Esophagus muscularis mucosa (tissue), 4 donors: ENCODE measurements around the gene GRID2. TPM values are rescaled to one million over a fixed set of nuclear protein-coding genes. Genes with fewer than 3 reads are reported as not detected.

ENCODE experiments used
- DNase-seq: peaks from one replicate; pipeline ENCODE4 v3.0.0-alpha.2; 2017; ENCODE audit errors: extremely low spot score
- H3K27ac ChIP-seq, 4 donors: fragments of 200-600 bp; sonication (generic); replicated peaks in 1 of 4; 1 replicate in 3 of 4; 2 replicates in 1 of 4; pipeline ENCODE4 v1.5.1; 2016 to 2019; ENCODE audit warnings: mild to moderate bottlenecking in 1 of 4
- H3K27me3 ChIP-seq, 4 donors: fragments of 200-600 bp; sonication (generic); one replicate each; pipeline versions ENCODE4 v1.5.1 to v1.6.0; 2016 to 2019
- H3K36me3 ChIP-seq, 4 donors: fragments of 200-600 bp; sonication (generic); one replicate each; pipeline ENCODE4 v1.5.1; 2016 to 2019
- H3K4me1 ChIP-seq, 4 donors: fragments of 200-600 bp; sonication (generic); one replicate each; pipeline ENCODE4 v1.5.1; 2016 to 2019
- H3K4me3 ChIP-seq, 4 donors: fragments of 200-600 bp; sonication (generic); 1 replicate in 2 of 4; 2 replicates in 2 of 4; pipeline ENCODE4 v1.5.1; 2016 to 2019; ENCODE audit warnings: mild to moderate bottlenecking in 4 of 4, moderate library complexity in 1 of 4
- H3K9me3 ChIP-seq, 4 donors: fragments of 200-600 bp; sonication (generic); 1 replicate in 3 of 4; 2 replicates in 1 of 4; pipeline ENCODE4 v1.5.1; 2016 to 2019
- CTCF ChIP-seq, 3 experiments: fragments of 200-600 bp in 2 of 3; fragments of 450-650 bp in 1 of 3; sonication (generic) in 2 of 3; IDR thresholded peaks; one replicate each; pipeline ENCODE4 v1.5.1; 2017 to 2019; ENCODE audit warnings: antibody characterized with exemption in 3 of 3, mild to moderate bottlenecking in 2 of 3, moderate library complexity in 1 of 3
- EP300 ChIP-seq: sonication (generic); formaldehyde crosslinking; IDR thresholded peaks from one replicate; pipeline ENCODE4 v1.6.1; 2017; ENCODE audit warnings: antibody characterized with exemption
- POLR2A ChIP-seq: fragments of 450-650 bp; IDR thresholded peaks from one replicate; pipeline ENCODE4 v1.6.1; 2017; ENCODE audit warnings: antibody characterized with exemption, moderate library complexity, mild to moderate bottlenecking, low read depth
- POLR2AphosphoS5 ChIP-seq, 2 donors: sonication (generic); formaldehyde crosslinking; IDR thresholded peaks; one replicate each; pipeline ENCODE4 v1.6.1; 2017; ENCODE audit warnings: antibody characterized with exemption in 2 of 2
- WGBS: methylation state at CpG from one replicate; pipeline ENCODE4 v1.1.5; 2018; 5-methylcytosine and 5-hydroxymethylcytosine counted together
- intact Hi-C: fragments of 100-400 bp; cut with DNase I; formaldehyde crosslinking; loops from one replicate; pipeline ENCODE4 v1.15.1; 2023
- total RNA-seq, 4 donors: library from RNA; depleted of rRNA; stranded (reverse); fragments of >200 nt; gene quantifications; one replicate each; pipeline versions ENCODE4 v1.1.0 to v1.2.1, GENCODE V29; 2016

Gene GRID2
- total RNA-seq, 4 donors from 2014 or later: 0.06 to 0.17 TPM; not detected in 2

- no peak for DNase-seq
- no peaks in the 10 kb centered on the region for H3K4me1 ChIP-seq
- H3K27me3 ChIP-seq: no peaks in the 10 kb centered on the region
- no peaks in the 10 kb centered on the region for H3K9me3 ChIP-seq
- TF ChIP-seq POLR2A: no peak
- no peak for TF ChIP-seq EP300
- 36% methylated on average over 2 of the region's 2 CpGs for WGBS
- no peak overlapping the region for H3K27ac ChIP-seq
- H3K4me3 ChIP-seq: no peak overlapping the region
- no peaks in the 10 kb centered on the region for H3K36me3 ChIP-seq
- intact Hi-C loops: no loop called here
Measured at GRCh38 chr4:93018243-93018642, 714.5 kb downstream of the GRID2 start.

- Histone ChIP-seq H3K27ac (no peak overlapping the region), H3K27me3 (no peaks in the 10 kb centered on the region), H3K36me3 (no peaks in the 10 kb centered on the region), H3K4me1 (no peaks in the 10 kb centered on the region), H3K4me3 (no peak overlapping the region), H3K9me3 (no peaks in the 10 kb centered on the region)
- intact Hi-C loops: no loop called here
- no peak for DNase-seq
- TF ChIP-seq POLR2AphosphoS5 (IDR thresholded peaks at IDR 0.05) (no peak), POLR2A (no peak), CTCF (IDR thresholded peaks at IDR 0.05) (no peak), EP300 (no peak)
Measured at GRCh38 chr4:93018806-93019205, 715.0 kb downstream of the GRID2 start.

DNA sequence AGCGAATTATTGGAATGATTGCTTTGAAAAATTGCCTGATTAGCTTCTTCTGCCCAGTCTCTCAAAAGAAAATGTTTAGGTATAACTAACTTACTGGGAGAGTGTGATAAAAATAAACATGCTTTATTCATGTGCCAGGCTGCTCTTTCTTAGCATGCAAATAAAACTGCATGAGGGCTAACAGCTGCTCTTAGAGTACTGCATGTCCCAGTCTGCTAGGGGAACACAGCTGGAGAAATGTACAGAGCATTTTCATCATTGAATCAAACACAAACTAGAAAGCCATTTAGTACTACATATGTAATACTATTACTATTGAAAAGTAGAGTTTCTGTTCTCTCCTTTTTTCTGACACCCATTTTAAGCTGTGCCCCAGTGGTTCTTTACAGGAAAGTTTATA lies 726.0 kb downstream of the GRID2 start:
- intact Hi-C loops: no loop called here

GRCh38 chr4:93030670-93031069 lies 726.9 kb downstream of the GRID2 start:
- no peak overlapping the region for H3K4me3 ChIP-seq
- WGBS: 89% methylated on average over 3 of the region's 3 CpGs
- H3K27ac ChIP-seq: no peak overlapping the region
- H3K9me3 ChIP-seq: no peaks in the 10 kb centered on the region
- H3K27me3 ChIP-seq: no peaks in the 10 kb centered on the region
- intact Hi-C loops: no loop called here
- no peaks in the 10 kb centered on the region for H3K36me3 ChIP-seq
- TF ChIP-seq EP300 (no peak), CTCF (IDR thresholded peaks at IDR 0.05) (no peak), POLR2AphosphoS5 (IDR thresholded peaks at IDR 0.05) (no peak), POLR2A (no peak)
- no peak for DNase-seq
- no peaks in the 10 kb centered on the region for H3K4me1 ChIP-seq

More for the DNA sequence above, 726.0 kb downstream of the GRID2 start:
- H3K36me3 ChIP-seq: no peaks in the 10 kb centered on the region
- no peak overlapping the region for H3K4me3 ChIP-seq
- WGBS: 73% methylated on average over 1 of the region's 1 CpG
- H3K27ac ChIP-seq: no peak overlapping the region
- no peaks in the 10 kb centered on the region for H3K4me1 ChIP-seq
- no peak for DNase-seq
- H3K9me3 ChIP-seq: no peaks in the 10 kb centered on the region
- no peaks in the 10 kb centered on the region for H3K27me3 ChIP-seq
- no peak for TF ChIP-seq POLR2A
- no peak for TF ChIP-seq CTCF (IDR thresholded peaks at IDR 0.05)
- no peak for TF ChIP-seq POLR2AphosphoS5 (IDR thresholded peaks at IDR 0.05)
- no peak for TF ChIP-seq EP300

DNA sequence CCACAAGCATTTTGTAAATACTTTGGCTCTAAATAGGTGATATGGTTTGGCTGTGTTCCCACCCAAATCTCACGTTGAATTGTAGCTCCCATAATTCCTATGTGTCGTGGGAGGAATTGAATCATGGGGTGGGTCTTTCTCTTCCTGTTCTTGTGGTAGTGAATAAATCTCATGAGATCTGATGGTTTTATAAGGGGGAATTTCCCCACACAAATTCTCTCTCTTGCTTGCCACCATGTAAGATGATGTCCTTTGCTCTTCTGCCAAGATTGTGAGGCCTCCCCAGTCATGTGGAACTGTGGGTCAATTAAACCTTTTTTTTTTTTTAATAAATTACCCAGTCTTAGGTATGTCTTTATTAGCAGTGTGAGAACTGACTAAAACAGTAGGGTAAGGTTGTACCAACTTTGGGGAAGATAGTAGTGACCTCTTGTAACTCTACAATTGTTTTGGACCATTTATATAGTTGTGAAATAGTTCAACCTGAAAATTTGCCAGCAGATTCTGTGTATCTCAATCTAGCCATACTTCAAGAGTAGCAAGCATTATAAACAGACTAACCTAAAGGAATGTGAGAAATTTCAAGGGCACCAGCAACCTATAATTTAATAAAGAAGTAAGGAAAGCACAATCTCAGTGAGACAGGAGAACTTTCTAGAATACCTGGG lies 727.8 kb downstream of the GRID2 start:
- no peak for TF ChIP-seq POLR2A
- no peak for TF ChIP-seq POLR2AphosphoS5 (IDR thresholded peaks at IDR 0.05)
- TF ChIP-seq CTCF (IDR thresholded peaks at IDR 0.05): no peak
- no peak for TF ChIP-seq EP300
- 71% methylated on average over 2 of the region's 2 CpGs for WGBS

More for the DNA sequence above, 727.8 kb downstream of the GRID2 start:
- H3K9me3 ChIP-seq: no peaks in the 10 kb centered on the region
- no peak overlapping the region for H3K27ac ChIP-seq
- no peak overlapping the region for H3K4me3 ChIP-seq
- intact Hi-C loops: no loop called here
- no peaks in the 10 kb centered on the region for H3K36me3 ChIP-seq
- no peaks in the 10 kb centered on the region for H3K27me3 ChIP-seq
- no peak for DNase-seq
- no peaks in the 10 kb centered on the region for H3K4me1 ChIP-seq
